Measurements from ENCODE around the gene DCC. TPM values are rescaled to one million over a fixed set of nuclear protein-coding genes. Genes with fewer than 3 reads are reported as not detected.

The DCC gene
- polyA plus RNA-seq, 1 of the 3 experiments (the other 2 are of a cell fraction) = 0.20 TPM

DNA sequence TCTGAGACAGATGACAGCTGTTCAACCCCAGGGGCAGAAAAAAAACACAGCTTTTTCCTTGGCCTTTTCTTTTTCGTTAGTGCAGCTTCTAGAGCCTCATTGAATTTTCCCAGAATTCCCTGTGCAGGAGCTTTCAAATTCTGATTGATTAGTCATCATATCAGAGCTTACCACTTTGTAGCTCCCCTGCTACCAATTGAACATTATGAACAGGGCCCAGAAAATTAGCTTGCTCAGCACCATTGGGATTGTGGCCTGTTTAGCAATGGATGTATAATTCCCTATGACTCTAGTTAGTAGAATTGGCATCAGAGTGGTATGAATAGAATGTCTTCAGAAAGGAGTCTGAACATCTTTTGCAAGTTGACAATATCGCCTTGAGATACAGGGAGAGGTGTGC lies 631.1 kb downstream of the DCC start:
- WGBS (ENCODE audit: low lambda C conversion rate) = 42% methylated on average over 2 of the region's 2 CpGs
- POLR2A ChIA-PET = no interaction called here
- Histone ChIP-seq H3K9ac (no peak overlapping the region), H3K36me3 (replicated peaks in 1 of 2; ENCODE audit: control insufficient read depth in 1 of 2, insufficient read depth in 2 of 2, low read length in 1 of 2) (no peaks in the 10 kb centered on the region), H3K9me2 (no peaks in the 10 kb centered on the region), H4K20me1 (ENCODE audit: insufficient read depth) (no peaks in the 10 kb centered on the region), H3K27me3 (ENCODE audit: insufficient read depth) (no peaks in the 10 kb centered on the region), H3F3A (replicated peaks; ENCODE audit: insufficient read depth) (no peaks in the 10 kb centered on the region), H3K27ac (ENCODE audit: low read depth in 2 of 2, low read length in 1 of 2) (no peak overlapping the region), H3K4me3 (ENCODE audit: low read depth in 2 of 2, low read length in 1 of 2) (no peak overlapping the region), H2AFZ (ENCODE audit: low read depth) (no peak overlapping the region), H3K79me2 (ENCODE audit: insufficient read depth) (no peaks in the 10 kb centered on the region), H3K4me2 (no peak overlapping the region), H3K9me3 (no peaks in the 10 kb centered on the region), H3K4me1 (ENCODE audit: control insufficient read depth in 1 of 2, insufficient read depth in 2 of 2, low read depth in 1 of 2, low read length in 1 of 2) (no peaks in the 10 kb centered on the region)
- no peak for DNase-seq
- CTCF ChIA-PET = interaction anchor here (1.0 kb wide), 1 partner anchor 38 kb away, joined by 3 read pairs; no protein-coding TSS in a partner anchor
- TF ChIP-seq FOXM1 (IDR thresholded peaks at IDR 0.05; ENCODE audit: low read depth) = no peak
- TF ChIP-seq ELF1 (IDR thresholded peaks at IDR 0.05) = no peak
- TF ChIP-seq NRF1 (IDR thresholded peaks at IDR 0.05; ENCODE audit: low read depth, low read length) = no peak
- no peak for TF ChIP-seq GATA2 (CRISPR knock-in tag; IDR thresholded peaks at IDR 0.05)
- TF ChIP-seq, protein P1, sequence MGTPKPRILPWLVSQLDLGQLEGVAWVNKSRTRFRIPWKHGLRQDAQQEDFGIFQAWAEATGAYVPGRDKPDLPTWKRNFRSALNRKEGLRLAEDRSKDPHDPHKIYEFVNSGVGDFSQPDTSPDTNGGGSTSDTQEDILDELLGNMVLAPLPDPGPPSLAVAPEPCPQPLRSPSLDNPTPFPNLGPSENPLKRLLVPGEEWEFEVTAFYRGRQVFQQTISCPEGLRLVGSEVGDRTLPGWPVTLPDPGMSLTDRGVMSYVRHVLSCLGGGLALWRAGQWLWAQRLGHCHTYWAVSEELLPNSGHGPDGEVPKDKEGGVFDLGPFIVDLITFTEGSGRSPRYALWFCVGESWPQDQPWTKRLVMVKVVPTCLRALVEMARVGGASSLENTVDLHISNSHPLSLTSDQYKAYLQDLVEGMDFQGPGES (IDR thresholded peaks at IDR 0.05; ENCODE audit: low read depth, low read length) = no peak
- no peak for TF ChIP-seq TCF12 (IDR thresholded peaks at IDR 0.05)
- no peak for TF ChIP-seq USF2 (IDR thresholded peaks at IDR 0.05; ENCODE audit: borderline replicate concordance, low read depth, low read length)
- no peak for TF ChIP-seq FOSL2 (IDR thresholded peaks at IDR 0.05; ENCODE audit: borderline replicate concordance, low read depth)
- TF ChIP-seq RCOR1 (IDR thresholded peaks at IDR 0.05; ENCODE audit: low read length) = no peak
- TF ChIP-seq MEF2A (IDR thresholded peaks at IDR 0.05; ENCODE audit: borderline replicate concordance, low read depth) = no peak
- TF ChIP-seq GABPA (IDR thresholded peaks at IDR 0.05; ENCODE audit: low read depth) = no peak
- no peak for TF ChIP-seq EZH2phosphoT487 (IDR thresholded peaks at IDR 0.05; ENCODE audit: borderline replicate concordance, low read depth)
- no peak for TF ChIP-seq EP300 (IDR thresholded peaks at IDR 0.05; ENCODE audit: borderline replicate concordance in 1 of 2, low read depth in 1 of 2, low read length in 1 of 2)
- no peak for TF ChIP-seq RAD21 (IDR thresholded peaks at IDR 0.05; ENCODE audit: low read length)

DNA sequence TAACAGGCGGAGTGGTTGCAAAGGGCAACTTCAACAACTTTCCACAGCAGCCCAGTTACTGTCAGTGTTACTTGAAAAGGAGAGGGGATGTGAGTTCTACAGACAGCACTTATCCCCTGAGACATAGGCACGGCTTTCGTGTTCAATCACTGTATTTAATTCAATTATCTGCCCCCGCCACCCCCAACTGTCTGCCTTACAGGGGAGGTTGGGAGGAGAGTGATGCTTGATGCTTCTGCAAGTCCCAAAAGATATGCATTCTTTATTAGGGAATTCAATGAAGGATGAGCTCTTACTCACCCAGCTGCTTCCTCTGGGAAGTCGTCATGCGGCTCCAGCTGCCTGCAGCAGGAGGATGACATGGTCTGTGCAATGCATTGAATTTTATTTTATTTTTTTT lies 639.9 kb downstream of the DCC start:
- Histone ChIP-seq H3K4me2 (no peak overlapping the region), H2AFZ (ENCODE audit: low read depth) (no peak overlapping the region), H3F3A (replicated peaks; ENCODE audit: insufficient read depth) (no peaks in the 10 kb centered on the region), H3K4me3 (ENCODE audit: low read depth in 2 of 2, low read length in 1 of 2) (no peak overlapping the region), H3K9me2 (no peaks in the 10 kb centered on the region), H3K27me3 (ENCODE audit: insufficient read depth) (no peaks in the 10 kb centered on the region), H3K27ac (ENCODE audit: low read depth in 2 of 2, low read length in 1 of 2) (no peak overlapping the region), H3K36me3 (replicated peaks in 1 of 2; ENCODE audit: control insufficient read depth in 1 of 2, insufficient read depth in 2 of 2, low read length in 1 of 2) (no peaks in the 10 kb centered on the region), H3K9me3 (no peaks in the 10 kb centered on the region), H4K20me1 (ENCODE audit: insufficient read depth) (no peaks in the 10 kb centered on the region), H3K9ac (no peak overlapping the region), H3K79me2 (ENCODE audit: insufficient read depth) (no peaks in the 10 kb centered on the region), H3K4me1 (ENCODE audit: control insufficient read depth in 1 of 2, insufficient read depth in 2 of 2, low read depth in 1 of 2, low read length in 1 of 2) (no peaks in the 10 kb centered on the region; a peak in 1 of 4 replicates)
- ChIA-PET POLR2A (no interaction called here), CTCF (no interaction called here)
- no peak for DNase-seq
- 40% methylated on average over 6 of the region's 6 CpGs for WGBS (ENCODE audit: low lambda C conversion rate)
- TF ChIP-seq CHD2 (IDR thresholded peaks at IDR 0.05; ENCODE audit: low read length, partially characterized antibody) (no peak), TEAD4 (IDR thresholded peaks at IDR 0.05; ENCODE audit: borderline replicate concordance, insufficient read depth) (no peak), RXRA (IDR thresholded peaks at IDR 0.05; ENCODE audit: borderline replicate concordance, low read depth) (no peak), RFX5 (IDR thresholded peaks at IDR 0.05; ENCODE audit: low read length) (no peak), MEF2A (IDR thresholded peaks at IDR 0.05; ENCODE audit: borderline replicate concordance, low read depth) (no peak), JUND (IDR thresholded peaks at IDR 0.05) (no peak), RCOR1 (IDR thresholded peaks at IDR 0.05; ENCODE audit: low read length) (no peak), RAD21 (IDR thresholded peaks at IDR 0.05; ENCODE audit: low read length) (no peak), YY1 (IDR thresholded peaks at IDR 0.05; ENCODE audit: low read depth) (no peak), SIN3A (IDR thresholded peaks at IDR 0.05; ENCODE audit: borderline replicate concordance, low read depth, low read length) (no peak), GABPA (IDR thresholded peaks at IDR 0.05; ENCODE audit: low read depth) (no peak)
- TF ChIP-seq, protein P2, sequence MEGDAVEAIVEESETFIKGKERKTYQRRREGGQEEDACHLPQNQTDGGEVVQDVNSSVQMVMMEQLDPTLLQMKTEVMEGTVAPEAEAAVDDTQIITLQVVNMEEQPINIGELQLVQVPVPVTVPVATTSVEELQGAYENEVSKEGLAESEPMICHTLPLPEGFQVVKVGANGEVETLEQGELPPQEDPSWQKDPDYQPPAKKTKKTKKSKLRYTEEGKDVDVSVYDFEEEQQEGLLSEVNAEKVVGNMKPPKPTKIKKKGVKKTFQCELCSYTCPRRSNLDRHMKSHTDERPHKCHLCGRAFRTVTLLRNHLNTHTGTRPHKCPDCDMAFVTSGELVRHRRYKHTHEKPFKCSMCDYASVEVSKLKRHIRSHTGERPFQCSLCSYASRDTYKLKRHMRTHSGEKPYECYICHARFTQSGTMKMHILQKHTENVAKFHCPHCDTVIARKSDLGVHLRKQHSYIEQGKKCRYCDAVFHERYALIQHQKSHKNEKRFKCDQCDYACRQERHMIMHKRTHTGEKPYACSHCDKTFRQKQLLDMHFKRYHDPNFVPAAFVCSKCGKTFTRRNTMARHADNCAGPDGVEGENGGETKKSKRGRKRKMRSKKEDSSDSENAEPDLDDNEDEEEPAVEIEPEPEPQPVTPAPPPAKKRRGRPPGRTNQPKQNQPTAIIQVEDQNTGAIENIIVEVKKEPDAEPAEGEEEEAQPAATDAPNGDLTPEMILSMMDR (IDR thresholded peaks at IDR 0.05) = no peak
